ENCODE data around the gene TRIM41.

TRIM41 gene

GRCh38 chr5:181184845-181185216, 38.2 kb upstream of the TRIM41 start:
- peak overlapping the region; percentile 48 for H3K4me3 ChIP-seq (replicated peaks; ENCODE audit: low read depth, low read length)
- no peak for DNase-seq (ENCODE audit: extremely low read depth, low read depth)
- TF ChIP-seq CTCF (IDR thresholded peaks at IDR 0.05; ENCODE audit: low read depth, low read length, missing control alignments), result no peak

GRCh38 chr5:181185560-181185959, 37.5 kb upstream of the TRIM41 start:
- DNase-seq (ENCODE audit: extremely low read depth, low read depth), result no peak
- H3K4me3 ChIP-seq (replicated peaks; ENCODE audit: low read depth, low read length), result no peak overlapping the region
- TF ChIP-seq CTCF (IDR thresholded peaks at IDR 0.05; ENCODE audit: low read depth, low read length, missing control alignments), result no peak

GRCh38 chr5:181186022-181186421, 37.1 kb upstream of the TRIM41 start:
- no peak for TF ChIP-seq CTCF (IDR thresholded peaks at IDR 0.05; ENCODE audit: low read depth, low read length, missing control alignments)
- no peak overlapping the region for H3K4me3 ChIP-seq (replicated peaks; ENCODE audit: low read depth, low read length)
- DNase-seq (ENCODE audit: extremely low read depth, low read depth), result no peak

- DNase-seq (ENCODE audit: extremely low read depth, low read depth), result no peak
- peak overlapping the region; percentile 67 for H3K4me3 ChIP-seq (replicated peaks; ENCODE audit: low read depth, low read length)
- TF ChIP-seq CTCF (IDR thresholded peaks at IDR 0.05; ENCODE audit: low read depth, low read length, missing control alignments), result no peak
Observed at GRCh38 chr5:181186986-181187499, 36.0 kb upstream of the TRIM41 start.

- DNase-seq (ENCODE audit: extremely low read depth, low read depth), result no peak
- peak; percentile 22 for TF ChIP-seq CTCF (IDR thresholded peaks at IDR 0.05; ENCODE audit: low read depth, low read length, missing control alignments)
- peak overlapping the region; percentile 67 for H3K4me3 ChIP-seq (replicated peaks; ENCODE audit: low read depth, low read length)
Observed at GRCh38 chr5:181187500-181188213, 35.4 kb upstream of the TRIM41 start.

- TF ChIP-seq CTCF (IDR thresholded peaks at IDR 0.05; ENCODE audit: low read depth, low read length, missing control alignments), result no peak
- H3K4me3 ChIP-seq (replicated peaks; ENCODE audit: low read depth, low read length), result peak overlapping the region; percentile 67
- no peak for DNase-seq (ENCODE audit: extremely low read depth, low read depth)
Observed at GRCh38 chr5:181188700-181189362, 34.2 kb upstream of the TRIM41 start.
